Cardiac muscle cell (in vitro differentiated cells and primary cell): ENCODE measurements around the gene TCEAL7. TPM values are rescaled to one million over a fixed set of nuclear protein-coding genes. Genes with fewer than 3 reads are reported as not detected.
A peak's percentile ranks its signal among the peaks of the same experiment; 100 is the strongest.

Experiments
- DNase-seq, 2 donors: peaks; one replicate each; pipeline versions ENCODE4 v3.0.0 to v3.0.0-alpha.2; 2010 to 2017; ENCODE audit warnings: low read depth in 1 of 2, low spot score in 1 of 2
- H3K27ac ChIP-seq: fragments of 200-600 bp; sonication (generic); 2 replicates; pipeline ENCODE4 v1.5.1; 2016
- H3K27me3 ChIP-seq: fragments of 200-600 bp; sonication (generic); 2 replicates; pipeline ENCODE4 v1.6.0; 2016; ENCODE audit warnings: control low read depth
- H3K36me3 ChIP-seq: fragments of 200-600 bp; sonication (generic); 2 replicates; pipeline ENCODE4 v1.5.1; 2016; ENCODE audit warnings: control low read depth
- H3K4me1 ChIP-seq: fragments of 200-600 bp; sonication (generic); 2 replicates; pipeline ENCODE4 v1.8.1; 2017; ENCODE audit warnings: low read depth, mild to moderate bottlenecking, mixed run types
- H3K4me3 ChIP-seq: fragments of 200-600 bp; sonication (generic); 2 replicates; pipeline ENCODE4 v1.5.1; 2016; ENCODE audit warnings: mild to moderate bottlenecking
- H3K9me3 ChIP-seq: fragments of 200-600 bp; sonication (generic); 2 replicates; pipeline ENCODE4 v1.5.1; 2017; ENCODE audit warnings: low read depth, mild to moderate bottlenecking, control low read depth
- CTCF ChIP-seq: IDR thresholded peaks from 2 replicates; pipeline ENCODE4 v1.5.1; 2012; ENCODE audit warnings: low read depth, mild to moderate bottlenecking, low read length
- polyA plus RNA-seq: library from polyadenylated mRNA; unstranded; fragments of >200 nt; fragmentation: Nextera tagmentation; extraction: Ambion mirVana; gene quantifications from 2 replicates; pipeline ENCODE4 v1.2.1, GENCODE V29; 2016
- total RNA-seq: library from RNA; depleted of rRNA; stranded (reverse); fragments of >200 nt; gene quantifications from 2 replicates; pipeline ENCODE4 v1.2.3, GENCODE V29; 2016

TCEAL7 gene
- total and polyA plus RNA-seq, 2 experiments from 2014 or later, result 7.0 to 7.9 TPM

GRCh38 chrX:103369479-103369878 lies 39.4 kb downstream of the TCEAL7 start:
- no peak for TF ChIP-seq CTCF
- H3K27me3 ChIP-seq, result no peaks in the 10 kb centered on the region
- H3K4me1 ChIP-seq, result no peaks in the 10 kb centered on the region
- no peak overlapping the region for H3K27ac ChIP-seq
- no peak overlapping the region for H3K4me3 ChIP-seq
- H3K9me3 ChIP-seq, result no peaks in the 10 kb centered on the region
- DNase-seq, result no peak
- no peaks in the 10 kb centered on the region for H3K36me3 ChIP-seq

- TF ChIP-seq CTCF, result no peak
- H3K4me3 ChIP-seq, result no peak overlapping the region
- no peak for DNase-seq
These were observed 42.8 kb downstream of the TCEAL7 start for GRCh38 chrX:103372886-103373285.

GRCh38 chrX:103373581-103373980 lies 43.5 kb downstream of the TCEAL7 start:
- no peak overlapping the region for H3K4me3 ChIP-seq
- peaks cover 5% of the 10 kb centered on the region for H3K36me3 ChIP-seq
- DNase-seq, result no peak
- H3K27me3 ChIP-seq, result no peaks in the 10 kb centered on the region
- no peaks in the 10 kb centered on the region for H3K9me3 ChIP-seq
- no peak overlapping the region for H3K27ac ChIP-seq
- peaks cover 5% of the 10 kb centered on the region for H3K4me1 ChIP-seq
- no peak for TF ChIP-seq CTCF

More at GRCh38 chrX:103372886-103373285, 42.8 kb downstream of the TCEAL7 start:
- H3K27ac ChIP-seq, result no peak overlapping the region
- H3K4me1 ChIP-seq, result peaks cover 2% of the 10 kb centered on the region
- H3K36me3 ChIP-seq, result peaks cover 2% of the 10 kb centered on the region
- H3K9me3 ChIP-seq, result no peaks in the 10 kb centered on the region
- no peaks in the 10 kb centered on the region for H3K27me3 ChIP-seq

- peaks cover 5% of the 10 kb centered on the region for H3K36me3 ChIP-seq
- TF ChIP-seq CTCF, result no peak
- H3K9me3 ChIP-seq, result no peaks in the 10 kb centered on the region
- no peaks in the 10 kb centered on the region for H3K27me3 ChIP-seq
- H3K4me3 ChIP-seq, result peak within 1 kb of the TSS; percentile 80
- peak within 1 kb of the TSS; percentile 98 for H3K27ac ChIP-seq
- peaks cover 5% of the 10 kb centered on the region for H3K4me1 ChIP-seq
- DNase-seq, result peak; percentile 77 to 86
These were observed 46.3 kb downstream of the TCEAL7 start, which contains the start of gene BEX3 for GRCh38 chrX:103376118-103376978. BEX3 (plus strand) TSS chrX:103376538; CDS start chrX:103377522, 984 bp downstream.

GRCh38 chrX:103376979-103377324 lies 46.9 kb downstream of the TCEAL7 start:
- H3K27me3 ChIP-seq, result no peaks in the 10 kb centered on the region
- TF ChIP-seq CTCF, result no peak
- peak overlapping the region; percentile 80 for H3K4me3 ChIP-seq
- peak; percentile 51 to 52 for DNase-seq
- peaks cover 5% of the 10 kb centered on the region for H3K36me3 ChIP-seq
- H3K27ac ChIP-seq, result peak overlapping the region; percentile 98
- H3K4me1 ChIP-seq, result peaks cover 5% of the 10 kb centered on the region
- H3K9me3 ChIP-seq, result no peaks in the 10 kb centered on the region
